HG03175 (cell line): ENCODE measurements around the gene GNAZ.

Experiments
- ATAC-seq: cut with Tn5 transposase; IDR thresholded peaks from one replicate; pipeline ENCODE4 v1.9.1; 2021; ENCODE audit warnings: mild to moderate bottlenecking, moderate library complexity; ENCODE audit not compliant: unreplicated experiment

The GNAZ gene

DNA sequence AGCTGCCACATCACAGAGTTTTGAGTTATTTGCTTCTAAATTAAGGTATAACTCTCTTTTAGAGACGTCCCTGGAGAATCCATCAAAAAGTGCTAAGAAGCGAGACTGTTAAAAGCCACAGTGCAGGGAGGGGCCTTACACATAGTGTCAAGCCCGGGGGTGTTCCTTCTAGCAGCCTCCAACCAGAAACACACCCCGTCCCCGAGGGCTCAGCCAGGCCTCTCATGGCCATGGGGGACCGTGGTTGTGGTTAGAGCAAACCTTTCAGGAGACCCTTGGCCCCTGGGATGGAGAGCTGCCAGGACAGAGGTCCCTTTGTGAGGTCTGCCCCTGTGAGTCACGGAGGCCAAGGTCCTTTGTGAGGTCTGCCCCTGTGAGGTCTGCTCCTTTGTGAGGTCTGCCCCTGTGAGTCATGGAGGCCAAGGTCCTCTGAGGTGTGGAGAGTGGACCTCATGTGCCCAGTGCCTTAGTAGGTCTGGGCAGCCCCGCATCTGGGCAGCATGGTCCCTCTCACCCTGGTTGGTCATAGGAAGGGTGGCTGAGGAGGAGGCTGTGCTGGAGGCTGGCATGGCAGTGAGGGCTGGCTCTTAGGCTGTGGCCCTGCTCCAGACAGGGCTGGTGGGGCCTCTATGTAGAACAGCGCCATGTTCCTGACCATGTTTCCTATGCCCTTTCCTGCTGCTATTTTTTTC is 5.4 kb downstream of the GNAZ start:
- ATAC-seq, result no peak

DNA sequence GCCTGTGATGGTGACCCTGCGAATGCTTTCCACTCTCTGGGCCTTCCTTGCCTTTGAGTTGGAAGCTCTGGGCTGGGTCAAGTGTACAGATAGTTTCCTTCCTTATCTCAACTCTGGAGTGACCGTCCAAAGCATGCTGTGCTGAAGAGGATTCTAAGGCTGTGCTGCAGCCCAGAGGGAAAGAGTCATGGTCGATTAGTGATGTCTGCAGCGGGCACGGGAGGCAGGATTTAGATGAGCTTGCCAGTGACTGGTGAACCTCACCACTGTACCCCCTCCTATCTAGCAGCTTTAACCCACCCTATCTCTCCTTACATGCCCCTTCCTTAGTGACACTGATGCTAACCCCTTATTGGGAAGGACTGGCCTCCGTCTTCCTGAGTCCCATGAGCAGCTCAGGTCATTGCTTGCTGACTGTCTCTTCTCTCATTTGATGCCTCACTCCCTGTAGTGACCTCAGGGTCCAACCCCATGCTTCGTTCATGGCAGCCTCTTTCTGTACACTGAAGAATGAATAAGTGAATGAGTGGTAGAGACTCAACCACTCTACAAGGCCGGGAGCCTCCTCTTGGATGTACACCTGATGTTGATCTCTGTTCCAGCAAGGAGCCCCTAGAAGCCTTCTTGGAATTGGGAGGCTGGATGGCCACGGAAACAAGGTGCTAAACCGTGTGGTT is 6.7 kb downstream of the GNAZ start:
- no peak for ATAC-seq

DNA sequence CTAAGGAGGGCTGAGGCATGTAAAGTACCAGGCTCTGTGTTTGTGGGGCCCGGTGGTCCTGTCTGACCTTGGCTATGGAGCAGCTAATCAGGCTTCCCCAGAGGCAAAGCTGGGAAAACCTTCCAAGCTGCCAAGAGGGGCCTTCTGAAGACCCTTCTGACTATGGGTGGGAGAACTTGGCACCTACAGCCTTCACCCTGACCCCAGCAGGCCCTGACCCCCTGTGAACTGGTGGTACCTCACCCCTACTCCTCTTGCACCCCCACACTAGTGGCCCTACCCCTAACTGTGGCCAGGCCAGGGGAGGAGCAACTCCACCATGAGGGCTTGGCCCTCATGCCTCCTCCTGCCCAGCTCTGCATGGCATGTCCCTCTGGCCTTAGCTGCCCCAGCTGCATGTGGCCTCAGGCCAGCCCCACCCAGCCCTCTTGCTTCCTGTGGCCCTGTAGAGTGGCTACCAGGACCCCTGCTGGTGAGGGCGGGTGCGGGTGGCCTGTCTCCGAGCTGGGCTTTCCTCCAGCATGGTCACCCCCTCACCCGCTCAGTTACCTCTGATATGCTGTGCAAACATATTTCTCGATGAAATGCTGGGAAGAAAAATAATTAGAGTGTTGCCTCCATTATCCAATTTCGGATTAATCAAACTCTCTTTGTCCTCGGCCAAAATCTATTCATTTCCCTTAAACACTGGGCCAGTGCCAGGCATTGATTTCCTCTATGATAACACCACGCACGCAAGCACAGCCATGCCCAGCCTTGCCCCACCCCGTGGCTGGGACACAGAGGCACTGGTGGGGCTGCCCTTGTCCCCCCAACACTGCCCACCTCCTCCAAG is 7.5 kb downstream of the GNAZ start:
- ATAC-seq, result no peak

DNA sequence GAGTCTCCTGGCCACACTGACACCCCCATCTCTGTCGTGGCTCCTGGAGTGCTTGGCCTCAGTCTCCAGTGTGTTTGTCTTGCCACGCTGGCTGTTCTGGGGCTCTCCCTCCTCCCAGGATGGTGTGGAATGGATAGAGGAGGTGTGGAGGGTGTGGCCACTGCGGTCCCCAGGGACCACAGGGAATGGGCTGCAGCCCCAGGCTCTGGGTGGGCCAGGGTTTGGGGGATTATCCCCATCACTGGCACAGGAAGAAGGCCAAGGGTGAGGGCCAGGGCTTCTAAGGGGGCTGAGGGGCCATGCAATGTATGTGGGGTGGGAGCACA is 8.1 kb downstream of the GNAZ start:
- no peak for ATAC-seq

DNA sequence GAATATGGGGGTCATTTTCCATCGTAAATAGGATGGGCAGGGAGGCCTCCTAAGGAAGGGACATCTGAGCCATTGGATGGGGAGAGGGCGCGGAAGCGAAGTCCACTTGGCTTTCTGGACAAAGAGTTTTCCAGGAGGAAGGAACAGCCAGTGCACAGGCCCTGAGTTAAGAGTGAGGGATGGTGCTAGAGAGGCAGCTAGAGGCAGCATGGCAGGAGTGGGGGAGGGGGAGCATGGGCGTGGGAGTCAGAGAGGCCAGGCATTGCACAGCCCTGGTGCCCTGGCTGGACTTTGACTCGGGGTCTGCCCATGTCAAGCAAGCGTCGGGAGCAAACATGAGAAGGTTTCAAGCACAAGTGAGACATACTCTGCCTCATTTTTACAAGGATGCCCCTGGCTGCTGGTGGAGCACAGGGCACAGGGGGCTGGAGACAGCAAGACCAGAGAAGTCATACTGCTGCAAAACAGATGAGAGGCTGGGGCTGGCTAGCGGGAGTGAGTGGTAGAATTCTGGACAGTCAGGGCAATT is 9.0 kb downstream of the GNAZ start:
- no peak for ATAC-seq

DNA sequence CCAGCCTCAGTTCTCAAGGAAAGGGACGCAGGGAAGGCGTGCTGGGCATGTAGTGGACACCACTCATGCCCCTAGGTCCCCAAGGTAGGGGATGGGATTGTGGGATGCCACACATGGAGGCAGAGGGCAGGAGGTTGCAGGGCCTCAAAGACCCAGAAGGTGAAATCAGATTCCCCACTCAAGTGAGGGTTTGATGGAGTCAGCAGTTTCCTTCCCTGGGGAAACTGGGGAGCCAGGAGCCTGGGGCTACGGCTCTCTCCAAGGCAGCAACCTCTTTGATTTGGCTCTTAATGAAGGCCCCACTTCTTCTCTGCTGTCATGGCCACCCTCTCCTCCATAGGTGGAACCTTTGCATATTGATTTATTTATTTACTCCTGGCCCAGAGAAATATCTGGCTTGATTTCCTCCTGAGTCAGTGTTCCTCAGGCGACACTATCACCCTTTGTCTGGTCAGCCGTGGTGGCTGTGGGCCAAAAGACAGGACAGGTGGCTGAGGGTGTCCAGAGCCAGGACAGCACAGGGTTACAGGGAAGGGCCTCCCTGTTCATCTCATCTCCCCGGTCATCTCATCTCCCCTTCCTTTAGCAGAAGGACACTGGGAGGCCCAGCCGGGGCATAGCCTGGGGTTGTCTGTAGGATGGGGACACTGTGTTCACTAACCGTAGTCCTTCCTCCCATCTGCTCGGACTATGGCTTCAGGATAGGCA is 9.6 kb downstream of the GNAZ start:
- ATAC-seq, result no peak

DNA sequence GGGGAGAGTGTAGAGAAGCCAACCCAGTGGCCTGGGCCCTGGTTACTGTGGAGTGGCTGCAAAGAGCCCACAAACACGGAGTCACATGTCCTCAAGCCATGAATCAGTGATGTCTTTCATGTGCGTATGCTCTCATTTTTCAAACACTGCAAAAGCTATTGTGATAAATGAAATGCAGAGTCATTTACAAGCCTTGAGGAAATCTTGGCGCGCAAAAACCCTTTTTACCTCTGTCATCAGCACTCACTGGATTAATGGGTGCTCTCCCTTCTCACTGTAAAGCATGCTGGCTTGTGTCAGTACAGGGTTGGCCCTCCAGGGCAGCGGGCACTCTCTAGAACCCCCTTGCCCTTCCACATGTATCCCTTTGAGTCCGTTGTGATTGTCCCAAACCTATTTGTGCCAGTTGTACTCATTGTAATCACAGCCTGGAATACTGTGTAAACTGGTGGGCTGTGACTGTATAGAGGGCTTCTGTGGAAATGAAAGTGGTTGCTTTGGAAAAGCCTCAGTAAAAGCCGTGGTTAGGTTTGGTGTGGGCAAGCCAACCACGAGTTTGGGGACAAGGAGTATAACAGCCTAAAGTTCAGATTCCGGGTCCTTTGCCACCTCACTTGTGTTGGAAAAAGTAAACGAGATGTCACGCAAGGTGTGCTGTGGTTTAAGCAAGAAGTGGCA is 10.4 kb downstream of the GNAZ start:
- no peak for ATAC-seq

DNA sequence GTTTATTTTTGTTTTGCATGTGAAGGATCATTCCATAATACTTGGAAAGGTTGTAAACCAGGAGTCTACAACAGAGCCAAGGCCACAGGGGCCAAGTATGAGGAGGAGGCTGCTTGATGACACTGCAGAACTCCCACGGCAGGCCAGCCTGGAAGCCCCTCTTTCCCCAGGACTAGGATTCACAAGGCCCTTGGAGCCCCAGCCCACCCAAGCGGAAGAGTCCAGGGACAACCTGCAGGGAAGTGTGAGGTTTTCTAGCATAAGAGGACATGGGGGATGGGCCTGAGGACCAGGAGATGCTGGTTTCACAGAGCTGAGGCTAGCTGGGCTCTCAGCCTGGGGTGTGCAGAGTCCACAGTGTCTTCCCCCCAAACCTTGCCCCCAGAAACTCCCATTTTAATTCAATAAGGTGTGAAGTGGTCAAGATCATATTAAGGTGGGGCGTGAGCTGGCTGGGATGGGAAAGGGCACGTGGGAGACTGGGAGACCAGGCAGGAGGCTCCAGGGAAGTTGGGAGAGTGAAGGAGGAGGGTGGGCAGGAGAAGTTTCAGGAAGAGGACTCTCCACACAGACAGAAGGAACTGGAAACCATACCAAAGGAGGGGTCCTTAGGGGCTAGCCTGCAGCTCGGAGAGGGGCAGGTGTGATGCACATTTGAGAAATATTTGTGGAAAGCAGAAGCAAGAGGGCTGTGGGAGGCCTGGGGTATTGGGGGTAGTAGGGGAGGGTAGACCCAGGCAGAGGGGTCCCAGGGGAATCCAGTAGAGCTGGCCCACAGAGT is 12.4 kb downstream of the GNAZ start:
- no peak for ATAC-seq

DNA sequence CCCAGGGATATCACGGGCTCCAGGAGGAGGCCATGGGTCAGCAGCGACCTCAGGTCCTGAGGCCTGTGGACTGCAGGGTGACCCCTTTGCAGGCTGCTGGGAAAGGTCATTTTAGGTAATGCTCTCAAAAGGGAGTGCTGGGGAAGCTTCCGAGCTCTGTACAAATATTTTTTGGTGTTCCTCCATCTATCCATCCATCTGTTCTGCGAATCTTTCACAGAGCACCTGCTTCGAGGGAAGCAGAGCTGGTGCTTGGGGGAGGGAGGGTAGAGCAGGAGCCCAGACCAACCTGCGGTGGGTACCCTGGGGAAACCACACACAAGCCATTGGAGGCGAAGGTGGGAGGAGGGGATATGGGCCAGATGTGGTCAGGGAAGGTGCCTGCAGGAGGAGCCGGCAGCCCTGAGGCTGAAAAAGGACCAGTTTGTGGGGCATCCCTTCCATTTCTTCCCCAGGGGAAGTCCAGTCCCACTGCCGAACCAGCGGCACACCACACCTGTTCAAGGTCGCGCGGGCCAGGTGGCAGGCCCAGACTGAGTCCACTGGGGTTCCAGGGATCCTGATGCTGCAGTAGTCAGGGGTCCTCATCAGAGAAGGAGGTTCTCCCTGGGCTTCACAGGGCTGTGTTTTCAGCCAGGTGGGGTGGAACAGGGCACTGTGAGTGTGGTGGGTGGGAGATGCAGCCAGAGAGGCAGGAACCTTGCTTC is 13.1 kb downstream of the GNAZ start:
- ATAC-seq, result no peak

DNA sequence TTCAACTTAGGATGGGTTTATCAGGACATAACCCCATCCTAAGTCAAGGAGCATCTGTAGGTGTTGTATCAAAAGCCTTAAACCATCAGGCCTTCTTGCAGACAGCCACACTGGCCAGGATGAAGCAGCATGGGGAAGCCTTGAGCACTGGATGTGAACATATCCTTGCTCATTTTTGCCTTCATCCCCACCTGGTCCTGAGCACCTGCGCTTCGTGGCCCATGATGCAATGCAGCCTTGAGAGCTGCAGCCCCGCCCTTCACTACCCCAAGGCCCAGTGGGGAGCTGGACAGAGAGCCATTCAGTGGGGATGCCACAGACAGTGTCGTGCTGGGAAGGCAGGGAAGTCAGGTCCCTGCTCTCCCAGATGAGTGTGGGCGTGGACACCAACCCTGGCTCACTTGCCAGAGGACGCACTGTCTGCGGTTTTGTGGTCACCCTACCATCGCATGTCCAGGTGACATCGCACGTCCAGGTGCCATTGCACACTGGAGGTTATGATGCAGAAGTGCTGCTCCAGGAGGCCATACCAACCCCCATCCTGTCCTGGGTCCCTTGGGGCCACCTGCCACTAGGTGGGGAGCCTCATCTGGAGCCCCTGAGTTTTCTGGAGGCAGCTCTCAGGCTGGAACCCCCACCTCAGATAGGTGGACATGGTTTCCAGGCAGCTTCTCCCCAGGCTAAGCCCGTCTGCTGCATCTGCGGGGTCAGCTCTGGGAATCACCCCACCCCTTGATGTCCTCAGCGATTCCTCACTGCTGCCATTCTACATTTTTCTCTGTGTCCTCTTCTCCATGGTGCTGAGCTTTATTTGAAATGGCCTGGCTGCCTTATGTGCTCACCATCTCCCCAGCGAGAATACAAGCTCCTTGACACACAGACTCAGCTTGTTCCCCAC is 14.4 kb downstream of the GNAZ start:
- ATAC-seq, result no peak

DNA sequence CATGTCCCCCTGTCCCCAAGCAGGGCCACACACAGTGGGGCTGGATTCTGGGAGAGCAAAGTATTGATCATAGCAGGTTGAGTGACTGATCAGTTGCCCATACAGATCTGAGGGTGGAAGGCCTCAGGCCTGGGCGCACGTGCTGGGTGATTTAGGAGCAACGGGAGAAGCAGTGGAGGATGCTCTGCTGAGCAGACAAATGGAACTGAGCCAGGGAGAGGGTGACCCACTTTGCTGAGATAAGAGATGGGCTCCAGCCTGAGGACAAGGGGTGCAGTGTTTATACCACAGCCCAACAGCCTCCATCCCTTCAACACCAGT is 15.0 kb downstream of the GNAZ start:
- no peak for ATAC-seq

DNA sequence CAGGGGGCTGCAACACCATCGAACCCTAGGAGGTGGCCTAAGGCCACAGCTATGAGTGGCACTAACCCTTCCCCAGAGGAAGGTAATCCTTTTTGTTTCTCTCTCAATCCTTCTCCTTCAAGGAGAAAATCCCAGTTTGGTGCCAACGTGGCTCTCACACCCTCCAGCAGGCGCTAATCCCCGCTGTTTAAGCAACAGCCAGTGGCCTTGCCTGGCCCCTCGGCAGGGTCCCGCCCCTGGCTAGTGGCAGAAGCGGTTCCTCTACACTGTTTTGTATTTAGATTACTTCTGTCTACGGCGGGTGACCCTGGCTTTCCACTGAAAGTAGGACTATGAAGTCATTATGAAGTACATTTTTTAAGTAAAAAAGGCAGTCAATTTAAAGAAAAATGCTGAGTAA is 15.5 kb downstream of the GNAZ start:
- no peak for ATAC-seq

DNA sequence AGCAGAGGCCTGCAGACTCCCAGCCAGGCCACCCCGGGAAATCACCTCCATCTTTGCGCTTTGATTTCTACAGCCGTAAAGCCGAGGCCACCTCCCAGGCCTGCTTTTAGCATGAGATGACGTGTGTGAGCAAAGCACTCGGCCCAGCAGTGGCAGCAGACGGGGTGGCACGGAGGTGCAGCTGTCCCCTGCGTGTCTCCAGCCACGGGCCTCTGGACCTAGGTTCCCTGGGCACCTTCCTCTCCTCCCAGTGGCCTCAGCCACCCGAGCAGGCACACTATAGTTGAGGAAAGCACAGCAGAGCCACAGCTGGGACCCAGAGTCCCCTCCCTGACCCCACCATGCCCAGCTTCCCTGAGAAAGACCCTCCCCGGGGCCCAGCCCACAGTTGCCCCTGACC is 15.9 kb downstream of the GNAZ start:
- no peak for ATAC-seq

DNA sequence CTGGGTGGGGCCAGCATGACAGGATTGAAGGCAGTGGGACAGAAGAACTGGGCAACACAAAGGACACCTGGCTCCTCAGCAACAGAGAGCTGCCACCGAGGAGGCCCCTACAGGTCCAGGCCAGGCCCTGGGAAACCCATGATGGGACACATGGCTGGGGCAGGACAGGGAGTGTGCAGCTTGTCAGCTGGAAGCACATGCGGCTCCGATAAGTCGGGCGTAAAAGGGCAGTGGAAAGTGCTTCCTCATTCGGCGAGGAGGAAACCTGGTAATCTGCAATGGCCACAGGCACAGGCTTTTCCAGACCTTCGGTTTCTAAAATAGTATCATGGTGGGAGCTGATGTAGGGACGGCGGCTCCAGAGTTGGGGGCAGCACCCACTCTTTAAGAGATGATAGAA is 16.5 kb downstream of the GNAZ start:
- no peak for ATAC-seq

DNA sequence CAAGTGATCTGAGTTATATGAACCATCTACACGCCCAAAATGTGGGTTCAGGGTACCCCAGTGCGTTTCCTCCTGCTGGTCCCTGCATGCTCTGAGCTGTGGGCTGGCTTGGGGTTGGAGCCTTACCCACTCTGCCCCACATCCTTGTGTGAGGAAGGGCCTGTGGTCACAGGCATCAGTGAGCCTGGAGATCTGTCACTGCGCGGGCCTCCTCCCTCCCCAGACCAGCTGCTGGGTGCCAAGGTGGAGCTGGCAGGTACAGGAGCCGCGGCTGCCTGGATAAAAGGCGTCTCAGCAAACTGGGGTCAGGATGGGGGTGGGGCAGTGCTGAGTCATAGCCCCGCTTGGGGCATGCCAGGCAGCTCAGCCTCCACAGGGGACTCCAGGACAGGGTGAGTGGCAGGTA is 17.9 kb downstream of the GNAZ start:
- no peak for ATAC-seq

DNA sequence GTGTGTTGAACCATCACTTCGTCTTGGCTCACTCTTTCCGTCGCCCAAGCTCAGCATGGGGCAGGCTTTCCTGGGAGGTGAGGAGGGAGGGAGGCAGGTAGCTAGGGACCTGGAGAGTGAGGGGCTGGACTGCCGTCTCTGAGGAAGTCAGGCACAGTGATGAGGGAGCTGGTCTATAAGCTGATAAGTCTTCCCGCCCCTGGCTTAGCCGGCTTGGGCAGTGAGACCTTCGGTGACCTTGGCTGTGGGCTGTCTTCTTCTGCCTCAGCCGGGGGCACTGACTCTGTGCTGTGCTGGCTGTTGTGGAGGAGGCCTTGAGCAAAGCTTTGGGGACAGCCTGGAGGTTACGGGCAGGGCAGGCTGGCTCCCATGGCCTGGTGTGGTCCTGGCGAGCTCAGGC is 18.7 kb downstream of the GNAZ start:
- ATAC-seq, result no peak

DNA sequence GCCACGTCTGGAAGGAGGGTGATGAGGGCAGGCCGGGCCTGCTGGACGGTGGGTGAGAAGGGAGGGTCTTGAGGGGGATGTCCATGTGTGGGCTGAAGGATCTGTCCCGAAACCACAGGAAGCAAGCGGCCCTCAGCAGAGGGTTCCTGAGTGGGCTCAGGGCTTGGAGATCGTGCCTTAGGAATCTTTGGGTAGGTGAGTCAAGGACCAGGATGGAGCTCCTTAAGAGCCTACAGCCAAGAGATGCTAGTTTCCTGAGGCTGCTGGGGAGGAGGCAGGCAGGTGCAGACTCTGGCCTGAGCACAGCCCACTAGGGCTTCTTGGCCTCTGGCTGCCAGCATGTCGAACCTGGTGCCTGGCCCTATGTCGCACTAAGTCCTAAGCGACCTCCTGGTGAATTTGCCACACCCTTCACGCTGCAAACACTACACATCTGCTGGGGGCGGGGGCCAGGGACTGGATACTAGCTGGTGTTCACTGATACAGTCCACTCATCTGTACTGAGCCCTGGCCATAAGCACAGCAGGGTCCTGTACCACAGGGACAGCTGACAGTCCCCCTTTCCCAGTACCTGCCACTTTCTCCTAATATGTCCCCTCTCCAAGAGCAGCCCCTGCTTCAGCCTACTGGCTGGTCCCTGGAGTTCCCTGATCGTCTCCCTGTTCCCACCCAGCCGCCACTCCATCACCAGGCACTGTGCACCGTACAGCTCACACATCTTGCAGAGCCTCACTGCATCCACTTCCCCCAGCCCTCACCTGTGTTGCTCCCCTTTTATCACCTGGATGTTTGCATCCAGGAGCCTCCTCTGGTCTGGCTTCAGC is 19.5 kb downstream of the GNAZ start:
- no peak for ATAC-seq

DNA sequence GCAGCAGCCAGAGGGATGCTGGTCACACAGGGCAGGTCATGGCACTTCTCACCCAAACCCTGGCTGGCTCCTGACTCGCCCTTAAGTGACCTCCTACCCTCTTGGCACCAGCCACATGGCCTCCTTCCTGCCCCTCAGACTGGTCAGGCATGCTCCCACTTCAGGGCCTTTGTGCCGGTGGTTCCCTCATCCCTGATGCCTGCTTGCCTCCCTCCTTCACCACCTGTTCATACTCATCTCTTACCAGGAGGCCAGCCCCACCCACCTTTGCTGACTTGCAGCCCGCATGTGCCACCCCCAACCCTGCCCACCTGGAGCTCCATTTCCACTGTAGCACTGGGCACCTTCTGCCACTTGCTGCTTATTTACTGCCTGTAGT is 20.1 kb downstream of the GNAZ start:
- ATAC-seq, result no peak
